HL-60 (cell line): Measurements from ENCODE around the gene TBC1D22A.

Experiments used
- SPI1 ChIP-seq: IDR thresholded peaks from 2 replicates; pipeline ENCODE4 v1.6.1; 2012; ENCODE audit warnings: low read depth, mild to moderate bottlenecking, borderline replicate concordance
- TF ChIP-seq, protein P1 (sequence below): IDR thresholded peaks from 2 replicates; pipeline ENCODE4 v1.6.1; 2012; ENCODE audit warnings: low read depth; ENCODE audit not compliant: insufficient replicate concordance
- TF ChIP-seq, protein P2 (sequence below): IDR thresholded peaks from one replicate; pipeline ENCODE4 v1.5.1; 2011; ENCODE audit warnings: low read length, control low read depth, inconsistent platforms; ENCODE audit not compliant: insufficient read depth

DNA sequence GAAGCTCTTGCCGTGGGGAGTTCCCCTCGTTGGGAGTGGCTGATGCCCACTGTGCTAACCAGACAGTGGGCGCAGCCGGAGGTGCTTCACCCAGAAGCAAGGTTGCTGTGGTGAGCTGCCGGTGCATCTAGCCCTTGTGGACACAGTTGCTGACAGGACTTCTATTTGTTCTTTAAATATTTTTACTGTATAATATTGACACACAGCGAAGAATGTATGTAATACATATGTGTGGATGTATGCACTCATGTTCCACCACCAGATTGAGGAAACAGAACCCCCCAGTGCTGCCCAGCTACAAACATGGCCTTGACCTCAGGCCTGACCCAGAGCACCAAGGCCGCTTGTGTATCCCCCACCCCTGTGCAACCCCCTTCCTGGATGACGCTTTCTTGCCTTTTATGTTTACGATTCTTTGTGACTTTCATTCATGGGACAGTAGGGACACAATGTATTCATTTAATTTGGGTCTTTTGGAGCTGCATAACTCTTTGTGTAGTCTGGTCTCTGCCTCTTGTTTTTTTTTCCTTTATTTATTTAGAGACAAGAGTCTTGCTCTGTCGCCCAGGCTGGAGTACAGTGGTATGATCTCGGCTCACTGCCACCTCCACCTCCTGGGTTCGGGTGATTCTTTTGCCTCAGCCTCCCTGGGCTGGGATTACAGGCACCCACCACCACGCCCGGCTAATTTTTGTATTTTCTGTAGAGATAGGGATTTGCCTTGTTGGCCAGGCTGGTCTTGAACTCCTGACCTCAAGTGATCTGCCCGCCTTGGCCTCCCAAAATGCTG lies 132.6 kb downstream of the TBC1D22A start:
- TF ChIP-seq, protein P1, sequence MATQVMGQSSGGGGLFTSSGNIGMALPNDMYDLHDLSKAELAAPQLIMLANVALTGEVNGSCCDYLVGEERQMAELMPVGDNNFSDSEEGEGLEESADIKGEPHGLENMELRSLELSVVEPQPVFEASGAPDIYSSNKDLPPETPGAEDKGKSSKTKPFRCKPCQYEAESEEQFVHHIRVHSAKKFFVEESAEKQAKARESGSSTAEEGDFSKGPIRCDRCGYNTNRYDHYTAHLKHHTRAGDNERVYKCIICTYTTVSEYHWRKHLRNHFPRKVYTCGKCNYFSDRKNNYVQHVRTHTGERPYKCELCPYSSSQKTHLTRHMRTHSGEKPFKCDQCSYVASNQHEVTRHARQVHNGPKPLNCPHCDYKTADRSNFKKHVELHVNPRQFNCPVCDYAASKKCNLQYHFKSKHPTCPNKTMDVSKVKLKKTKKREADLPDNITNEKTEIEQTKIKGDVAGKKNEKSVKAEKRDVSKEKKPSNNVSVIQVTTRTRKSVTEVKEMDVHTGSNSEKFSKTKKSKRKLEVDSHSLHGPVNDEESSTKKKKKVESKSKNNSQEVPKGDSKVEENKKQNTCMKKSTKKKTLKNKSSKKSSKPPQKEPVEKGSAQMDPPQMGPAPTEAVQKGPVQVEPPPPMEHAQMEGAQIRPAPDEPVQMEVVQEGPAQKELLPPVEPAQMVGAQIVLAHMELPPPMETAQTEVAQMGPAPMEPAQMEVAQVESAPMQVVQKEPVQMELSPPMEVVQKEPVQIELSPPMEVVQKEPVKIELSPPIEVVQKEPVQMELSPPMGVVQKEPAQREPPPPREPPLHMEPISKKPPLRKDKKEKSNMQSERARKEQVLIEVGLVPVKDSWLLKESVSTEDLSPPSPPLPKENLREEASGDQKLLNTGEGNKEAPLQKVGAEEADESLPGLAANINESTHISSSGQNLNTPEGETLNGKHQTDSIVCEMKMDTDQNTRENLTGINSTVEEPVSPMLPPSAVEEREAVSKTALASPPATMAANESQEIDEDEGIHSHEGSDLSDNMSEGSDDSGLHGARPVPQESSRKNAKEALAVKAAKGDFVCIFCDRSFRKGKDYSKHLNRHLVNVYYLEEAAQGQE: no peak
- TF ChIP-seq, protein P2, sequence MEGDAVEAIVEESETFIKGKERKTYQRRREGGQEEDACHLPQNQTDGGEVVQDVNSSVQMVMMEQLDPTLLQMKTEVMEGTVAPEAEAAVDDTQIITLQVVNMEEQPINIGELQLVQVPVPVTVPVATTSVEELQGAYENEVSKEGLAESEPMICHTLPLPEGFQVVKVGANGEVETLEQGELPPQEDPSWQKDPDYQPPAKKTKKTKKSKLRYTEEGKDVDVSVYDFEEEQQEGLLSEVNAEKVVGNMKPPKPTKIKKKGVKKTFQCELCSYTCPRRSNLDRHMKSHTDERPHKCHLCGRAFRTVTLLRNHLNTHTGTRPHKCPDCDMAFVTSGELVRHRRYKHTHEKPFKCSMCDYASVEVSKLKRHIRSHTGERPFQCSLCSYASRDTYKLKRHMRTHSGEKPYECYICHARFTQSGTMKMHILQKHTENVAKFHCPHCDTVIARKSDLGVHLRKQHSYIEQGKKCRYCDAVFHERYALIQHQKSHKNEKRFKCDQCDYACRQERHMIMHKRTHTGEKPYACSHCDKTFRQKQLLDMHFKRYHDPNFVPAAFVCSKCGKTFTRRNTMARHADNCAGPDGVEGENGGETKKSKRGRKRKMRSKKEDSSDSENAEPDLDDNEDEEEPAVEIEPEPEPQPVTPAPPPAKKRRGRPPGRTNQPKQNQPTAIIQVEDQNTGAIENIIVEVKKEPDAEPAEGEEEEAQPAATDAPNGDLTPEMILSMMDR: no peak
- TF ChIP-seq SPI1: no peak
